Measurements from ENCODE around the gene SLC25A48. TPM values are rescaled to one million over a fixed set of nuclear protein-coding genes. Genes with fewer than 3 reads are reported as not detected.
A peak's percentile ranks its signal among the peaks of the same experiment; 100 is the strongest.

SLC25A48 gene
- total RNA-seq, 5 donors from 2014 or later (not counting 1 experiment from before 2014, with no cell fraction given) = not detected

DNA sequence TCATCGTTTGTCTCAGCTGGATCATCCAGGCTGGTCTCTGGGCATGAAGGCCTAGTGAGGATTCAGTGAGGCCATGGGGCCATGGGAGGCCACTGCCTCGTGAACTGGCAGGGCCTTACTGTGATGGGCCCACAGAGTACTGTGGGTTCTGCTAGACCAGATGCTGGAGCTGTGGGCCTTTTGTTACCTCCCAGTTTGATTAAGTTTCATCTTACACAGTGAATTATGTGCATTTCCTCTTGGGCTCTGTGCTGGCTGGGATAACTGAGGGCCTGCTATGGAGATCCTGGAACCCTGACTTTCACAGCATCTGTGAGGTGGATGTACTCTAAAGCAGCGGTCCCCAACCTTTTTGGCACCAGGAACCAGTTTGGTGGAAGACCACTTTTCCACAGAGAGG, 19.7 kb upstream of the SLC25A48 start:
- Histone ChIP-seq H3K27ac (ENCODE audit: low read length) (no peak overlapping the region), H3K4me3 (ENCODE audit: control insufficient read depth in 1 of 2, extremely low read depth in 1 of 2, low read length in 1 of 2) (no peak overlapping the region), H3K4me1 (ENCODE audit: control insufficient read depth in 1 of 2, extremely low read depth in 1 of 2, insufficient read depth in 2 of 2, low read length in 2 of 2) (no peaks in the 10 kb centered on the region), H3K27me3 (replicated peaks in 1 of 2; ENCODE audit: control insufficient read depth in 2 of 2, extremely low read depth in 1 of 2, insufficient read depth in 2 of 2, low read length in 1 of 2) (peaks cover 0 to 13% of the 10 kb centered on the region in 2 experiments), H3K36me3 (ENCODE audit: control insufficient read depth in 2 of 2, extremely low read depth in 1 of 2, insufficient read depth in 1 of 2, low read length in 1 of 2) (no peaks in the 10 kb centered on the region), H3K9me3 (no peaks in the 10 kb centered on the region)
- H3K36me3 Mint-ChIP-seq = no peaks in the 10 kb centered on the region
- H3K9me3 Mint-ChIP-seq = no peaks in the 10 kb centered on the region
- ATAC-seq (replicated peaks in 1 of 4) = no peak
- no peak overlapping the region for H3K27ac Mint-ChIP-seq
- ChIA-PET POLR2A (no interaction called here), CTCF (no interaction called here)
- no peak for DNase-seq
- peaks cover 14 to 22% of the 10 kb centered on the region in 2 donors for H3K27me3 Mint-ChIP-seq
- H3K4me1 Mint-ChIP-seq = no peaks in the 10 kb centered on the region
- H3K4me3 Mint-ChIP-seq = no peak overlapping the region
- WGBS (ENCODE audit: insufficient coverage) = 52% methylated on average over 2 of the region's 3 CpGs

GRCh38 chr5:135821061-135821801, 13.2 kb upstream of the SLC25A48 start:
- WGBS (ENCODE audit: insufficient coverage) = 75% methylated on average over 4 of the region's 5 CpGs
- no peaks in the 10 kb centered on the region for H3K9me3 Mint-ChIP-seq
- no peak overlapping the region for H3K4me3 Mint-ChIP-seq
- no peaks in the 10 kb centered on the region for H3K36me3 ChIP-seq (ENCODE audit: control insufficient read depth in 2 of 2, extremely low read depth in 1 of 2, insufficient read depth in 1 of 2, low read length in 1 of 2)
- H3K4me3 ChIP-seq (ENCODE audit: control insufficient read depth in 1 of 2, extremely low read depth in 1 of 2, low read length in 1 of 2) = no peak overlapping the region
- ATAC-seq (replicated peaks in 1 of 4) (no peak), DNase-seq (peak in 1 of 35 experiments; percentile 21)
- POLR2A ChIA-PET = no interaction called here
- H3K4me1 Mint-ChIP-seq = no peaks in the 10 kb centered on the region
- CTCF ChIA-PET = no interaction called here
- no peaks in the 10 kb centered on the region for H3K4me1 ChIP-seq (ENCODE audit: control insufficient read depth in 1 of 2, extremely low read depth in 1 of 2, insufficient read depth in 2 of 2, low read length in 2 of 2)
- H3K36me3 Mint-ChIP-seq = no peaks in the 10 kb centered on the region
- peaks cover 0 to 2% of the 10 kb centered on the region in 2 donors for H3K27me3 Mint-ChIP-seq
- peaks cover 0 to 4% of the 10 kb centered on the region in 2 experiments for H3K27me3 ChIP-seq (replicated peaks in 1 of 2; ENCODE audit: control insufficient read depth in 2 of 2, extremely low read depth in 1 of 2, insufficient read depth in 2 of 2, low read length in 1 of 2)
- no peak overlapping the region for H3K27ac Mint-ChIP-seq
- H3K9me3 ChIP-seq = no peaks in the 10 kb centered on the region
- no peak overlapping the region for H3K27ac ChIP-seq (ENCODE audit: low read length)

DNA sequence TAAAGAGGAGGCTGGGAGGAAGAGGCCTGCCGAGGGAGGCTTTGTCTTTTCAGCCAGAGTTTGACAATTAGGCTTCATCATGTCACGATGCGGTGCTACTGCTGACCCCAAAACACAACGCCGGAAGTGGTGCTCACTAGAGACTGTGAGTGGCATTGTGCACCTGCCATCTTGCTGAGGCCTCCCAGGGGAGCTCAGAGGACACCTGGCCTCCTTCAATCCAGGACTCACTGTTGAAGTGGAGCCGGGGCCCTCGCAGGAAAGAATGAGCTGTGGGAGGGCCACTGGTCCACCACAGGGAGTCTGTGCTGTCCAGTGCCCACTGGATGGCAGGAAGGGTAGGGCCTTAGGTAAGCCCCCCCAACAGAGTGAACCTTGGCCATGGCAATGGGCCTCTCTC, 12.7 kb upstream of the SLC25A48 start:
- Histone ChIP-seq H3K9me3 (no peaks in the 10 kb centered on the region), H3K27ac (ENCODE audit: low read length) (no peak overlapping the region), H3K4me3 (ENCODE audit: control insufficient read depth in 1 of 2, extremely low read depth in 1 of 2, low read length in 1 of 2) (no peak overlapping the region), H3K4me1 (ENCODE audit: control insufficient read depth in 1 of 2, extremely low read depth in 1 of 2, insufficient read depth in 2 of 2, low read length in 2 of 2) (no peaks in the 10 kb centered on the region), H3K36me3 (ENCODE audit: control insufficient read depth in 2 of 2, extremely low read depth in 1 of 2, insufficient read depth in 1 of 2, low read length in 1 of 2) (no peaks in the 10 kb centered on the region), H3K27me3 (replicated peaks in 1 of 2; ENCODE audit: control insufficient read depth in 2 of 2, extremely low read depth in 1 of 2, insufficient read depth in 2 of 2, low read length in 1 of 2) (peaks cover 0 to 4% of the 10 kb centered on the region in 2 experiments)
- no peak for ATAC-seq (replicated peaks in 1 of 4)
- Mint-ChIP-seq H3K4me1 (no peaks in the 10 kb centered on the region), H3K9me3 (no peaks in the 10 kb centered on the region), H3K36me3 (no peaks in the 10 kb centered on the region), H3K27me3 (peaks cover 0 to 2% of the 10 kb centered on the region in 2 donors), H3K4me3 (no peak overlapping the region), H3K27ac (no peak overlapping the region)
- CTCF ChIA-PET = no interaction called here
- POLR2A ChIA-PET = no interaction called here
- no peak for DNase-seq
- WGBS (ENCODE audit: insufficient coverage) = 90% methylated on average over 5 of the region's 7 CpGs

GRCh38 chr5:135822286-135822685, 12.2 kb upstream of the SLC25A48 start:
- Mint-ChIP-seq H3K4me1 (no peaks in the 10 kb centered on the region), H3K36me3 (no peaks in the 10 kb centered on the region), H3K27ac (no peak overlapping the region), H3K9me3 (no peaks in the 10 kb centered on the region), H3K27me3 (peaks cover 0 to 2% of the 10 kb centered on the region in 2 donors), H3K4me3 (no peak overlapping the region)
- Histone ChIP-seq H3K36me3 (ENCODE audit: control insufficient read depth in 2 of 2, extremely low read depth in 1 of 2, insufficient read depth in 1 of 2, low read length in 1 of 2) (no peaks in the 10 kb centered on the region), H3K9me3 (no peaks in the 10 kb centered on the region), H3K4me1 (ENCODE audit: control insufficient read depth in 1 of 2, extremely low read depth in 1 of 2, insufficient read depth in 2 of 2, low read length in 2 of 2) (no peaks in the 10 kb centered on the region), H3K27ac (ENCODE audit: low read length) (no peak overlapping the region), H3K4me3 (ENCODE audit: control insufficient read depth in 1 of 2, extremely low read depth in 1 of 2, low read length in 1 of 2) (no peak overlapping the region), H3K27me3 (replicated peaks in 1 of 2; ENCODE audit: control insufficient read depth in 2 of 2, extremely low read depth in 1 of 2, insufficient read depth in 2 of 2, low read length in 1 of 2) (peaks cover 0 to 4% of the 10 kb centered on the region in 2 experiments)
- WGBS (ENCODE audit: insufficient coverage) = 92% methylated on average over 2 of the region's 2 CpGs
- no peak for ATAC-seq (replicated peaks in 1 of 4)
- POLR2A ChIA-PET = no interaction called here
- CTCF ChIA-PET = no interaction called here
- DNase-seq = no peak

- Mint-ChIP-seq H3K36me3 (no peaks in the 10 kb centered on the region), H3K27ac (no peak overlapping the region), H3K27me3 (peaks cover 0 to 2% of the 10 kb centered on the region in 2 donors), H3K4me1 (no peaks in the 10 kb centered on the region), H3K9me3 (no peaks in the 10 kb centered on the region), H3K4me3 (no peak overlapping the region)
- H3K27ac ChIP-seq (ENCODE audit: low read length) = no peak overlapping the region
- H3K4me3 ChIP-seq (ENCODE audit: control insufficient read depth in 1 of 2, extremely low read depth in 1 of 2, low read length in 1 of 2) = no peak overlapping the region
- 100% methylated on average over 1 of the region's 4 CpGs for WGBS (ENCODE audit: insufficient coverage)
- no peaks in the 10 kb centered on the region for H3K9me3 ChIP-seq
- H3K36me3 ChIP-seq (ENCODE audit: control insufficient read depth in 2 of 2, extremely low read depth in 1 of 2, insufficient read depth in 1 of 2, low read length in 1 of 2) = no peaks in the 10 kb centered on the region
- H3K27me3 ChIP-seq (replicated peaks in 1 of 2; ENCODE audit: control insufficient read depth in 2 of 2, extremely low read depth in 1 of 2, insufficient read depth in 2 of 2, low read length in 1 of 2) = peaks cover 0 to 4% of the 10 kb centered on the region in 2 experiments
- CTCF ChIA-PET = no interaction called here
- POLR2A ChIA-PET = no interaction called here
- no peaks in the 10 kb centered on the region for H3K4me1 ChIP-seq (ENCODE audit: control insufficient read depth in 1 of 2, extremely low read depth in 1 of 2, insufficient read depth in 2 of 2, low read length in 2 of 2)
- ATAC-seq (replicated peaks in 1 of 4) (no peak), DNase-seq (no peak)
Measured at GRCh38 chr5:135822959-135823358, 11.5 kb upstream of the SLC25A48 start.

DNA sequence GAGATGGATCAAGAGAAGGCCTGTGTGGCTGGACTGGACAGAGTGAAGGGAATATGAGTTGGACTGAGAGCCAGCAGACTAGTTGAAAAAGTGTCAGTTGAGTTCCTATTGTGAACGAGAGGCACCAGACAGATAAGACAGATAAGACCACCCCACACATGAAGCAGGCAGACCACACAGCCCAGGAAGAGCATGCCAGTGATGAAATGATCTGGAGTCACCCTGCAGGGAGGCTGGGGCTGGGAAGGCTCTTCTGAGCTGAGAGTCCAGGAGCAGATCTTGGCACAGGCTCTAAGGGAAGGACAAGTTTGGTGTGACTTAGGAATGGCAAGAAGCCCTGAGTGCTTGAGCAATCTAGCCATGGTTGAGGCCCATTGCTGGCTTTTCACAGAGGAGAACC, 10.6 kb upstream of the SLC25A48 start:
- H3K4me3 Mint-ChIP-seq = no peak overlapping the region
- no peak overlapping the region for H3K27ac Mint-ChIP-seq
- H3K36me3 Mint-ChIP-seq = no peaks in the 10 kb centered on the region
- ChIA-PET CTCF (no interaction called here), POLR2A (no interaction called here)
- H3K4me1 Mint-ChIP-seq = no peaks in the 10 kb centered on the region
- H3K9me3 Mint-ChIP-seq = no peaks in the 10 kb centered on the region
- no CpG with 5 or more reads among the region's 1 CpG for WGBS (ENCODE audit: insufficient coverage)
- ATAC-seq (replicated peaks in 1 of 4) = no peak
- Histone ChIP-seq H3K27me3 (replicated peaks in 1 of 2; ENCODE audit: control insufficient read depth in 2 of 2, extremely low read depth in 1 of 2, insufficient read depth in 2 of 2, low read length in 1 of 2) (peaks cover 0 to 8% of the 10 kb centered on the region in 2 experiments), H3K9me3 (no peaks in the 10 kb centered on the region), H3K4me3 (ENCODE audit: control insufficient read depth in 1 of 2, extremely low read depth in 1 of 2, low read length in 1 of 2) (no peak overlapping the region), H3K27ac (ENCODE audit: low read length) (no peak overlapping the region), H3K36me3 (ENCODE audit: control insufficient read depth in 2 of 2, extremely low read depth in 1 of 2, insufficient read depth in 1 of 2, low read length in 1 of 2) (no peaks in the 10 kb centered on the region), H3K4me1 (ENCODE audit: control insufficient read depth in 1 of 2, extremely low read depth in 1 of 2, insufficient read depth in 2 of 2, low read length in 2 of 2) (no peaks in the 10 kb centered on the region)
- DNase-seq = no peak
- peaks cover 0 to 4% of the 10 kb centered on the region in 2 donors for H3K27me3 Mint-ChIP-seq

Data from T-cell (primary cell).